HepG2 (cell line): Measurements from ENCODE around the gene MTCH2.

ENCODE experiments used
- ATF1 ChIP-seq: IDR thresholded peaks from 2 replicates; pipeline ENCODE4 v1.6.1; 2016; ENCODE audit warnings: mild to moderate bottlenecking, control low read depth
- CHD4 ChIP-seq: fragments of 200-600 bp; sonication (generic); IDR thresholded peaks from 2 replicates; pipeline ENCODE4 v1.7.0; 2017; ENCODE audit warnings: mild to moderate bottlenecking, low read length, borderline replicate concordance
- EZH2 ChIP-seq: conservative IDR thresholded peaks from 2 replicates; pipeline ENCODE4 v1.6.1; 2012; ENCODE audit warnings: mild to moderate bottlenecking, low read depth, low read length, moderate library complexity
- MYNN ChIP-seq: sonication (generic); formaldehyde crosslinking; IDR thresholded peaks from 2 replicates; pipeline ENCODE4 v1.4.0; 2020; ENCODE audit warnings: mild to moderate bottlenecking, low read depth, missing genetic modification reagents
- NFIC ChIP-seq: IDR thresholded peaks from 2 replicates; pipeline ENCODE4 v1.6.1; 2012; ENCODE audit warnings: mild to moderate bottlenecking, low read length, inconsistent platforms
- NFRKB ChIP-seq: fragments of 450-650 bp; IDR thresholded peaks from 2 replicates; pipeline ENCODE4 v1.6.1; 2017
- PAF1 ChIP-seq: IDR thresholded peaks from 2 replicates; pipeline ENCODE4 v1.6.1; 2016; ENCODE audit warnings: missing genetic modification reagents, missing compliant biosample characterization
- POLR2AphosphoS5 ChIP-seq: IDR thresholded peaks from 2 replicates; pipeline ENCODE4 v1.6.1; 2012; ENCODE audit warnings: low read depth, low read length
- TF ChIP-seq, protein P1 (sequence below): sonication (generic); formaldehyde crosslinking; IDR thresholded peaks from 2 replicates; pipeline ENCODE4 v1.5.0; 2020; ENCODE audit warnings: mild to moderate bottlenecking, missing genetic modification reagents, moderate library complexity
- TF ChIP-seq, protein P2 (sequence below): sonication (generic); formaldehyde crosslinking; IDR thresholded peaks from 2 replicates; pipeline ENCODE4 v1.4.0; 2020; ENCODE audit warnings: missing genetic modification reagents
- TF ChIP-seq, protein P3 (sequence below): sonication (generic); formaldehyde crosslinking; IDR thresholded peaks from 2 replicates; pipeline ENCODE4 v1.8.1; 2023; ENCODE audit warnings: mild to moderate bottlenecking, inconsistent platforms, moderate library complexity, missing genetic modification reagents, borderline replicate concordance
- TF ChIP-seq, protein P4 (sequence below): sonication (generic); formaldehyde crosslinking; conservative IDR thresholded peaks from 2 replicates; pipeline ENCODE4 v1.4.0; 2020; ENCODE audit warnings: missing genetic modification reagents

DNA sequence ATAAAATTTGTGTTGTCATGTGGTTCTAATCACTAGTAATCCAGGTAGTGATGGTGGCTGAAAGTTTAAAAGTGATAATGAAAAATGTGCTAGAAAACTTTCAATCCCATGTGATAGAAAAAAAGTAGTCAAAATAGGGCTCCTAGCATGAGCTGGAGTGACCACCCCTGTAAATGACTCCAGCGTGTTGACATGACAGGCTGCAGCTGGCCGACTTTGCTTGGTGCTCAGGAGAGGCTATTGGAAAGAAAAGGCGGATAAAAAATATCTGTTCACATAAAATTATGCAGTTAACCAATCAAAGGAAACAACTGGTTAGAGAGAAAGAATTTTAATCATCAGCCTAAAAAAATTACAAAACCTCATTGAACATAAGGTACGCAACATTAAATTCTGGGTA is 16.9 kb upstream of the MTCH2 start:
- TF ChIP-seq CHD4 (no peak), NFIC (no peak), ATF1 (CRISPR knock-in tag) (no peak), EZH2 (no peak), MYNN (CRISPR knock-in tag) (no peak), NFRKB (no peak), PAF1 (CRISPR knock-in tag) (no peak), POLR2AphosphoS5 (no peak)
- TF ChIP-seq, protein P1, sequence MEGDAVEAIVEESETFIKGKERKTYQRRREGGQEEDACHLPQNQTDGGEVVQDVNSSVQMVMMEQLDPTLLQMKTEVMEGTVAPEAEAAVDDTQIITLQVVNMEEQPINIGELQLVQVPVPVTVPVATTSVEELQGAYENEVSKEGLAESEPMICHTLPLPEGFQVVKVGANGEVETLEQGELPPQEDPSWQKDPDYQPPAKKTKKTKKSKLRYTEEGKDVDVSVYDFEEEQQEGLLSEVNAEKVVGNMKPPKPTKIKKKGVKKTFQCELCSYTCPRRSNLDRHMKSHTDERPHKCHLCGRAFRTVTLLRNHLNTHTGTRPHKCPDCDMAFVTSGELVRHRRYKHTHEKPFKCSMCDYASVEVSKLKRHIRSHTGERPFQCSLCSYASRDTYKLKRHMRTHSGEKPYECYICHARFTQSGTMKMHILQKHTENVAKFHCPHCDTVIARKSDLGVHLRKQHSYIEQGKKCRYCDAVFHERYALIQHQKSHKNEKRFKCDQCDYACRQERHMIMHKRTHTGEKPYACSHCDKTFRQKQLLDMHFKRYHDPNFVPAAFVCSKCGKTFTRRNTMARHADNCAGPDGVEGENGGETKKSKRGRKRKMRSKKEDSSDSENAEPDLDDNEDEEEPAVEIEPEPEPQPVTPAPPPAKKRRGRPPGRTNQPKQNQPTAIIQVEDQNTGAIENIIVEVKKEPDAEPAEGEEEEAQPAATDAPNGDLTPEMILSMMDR (CRISPR knock-in tag) = no peak
- TF ChIP-seq, protein P2, sequence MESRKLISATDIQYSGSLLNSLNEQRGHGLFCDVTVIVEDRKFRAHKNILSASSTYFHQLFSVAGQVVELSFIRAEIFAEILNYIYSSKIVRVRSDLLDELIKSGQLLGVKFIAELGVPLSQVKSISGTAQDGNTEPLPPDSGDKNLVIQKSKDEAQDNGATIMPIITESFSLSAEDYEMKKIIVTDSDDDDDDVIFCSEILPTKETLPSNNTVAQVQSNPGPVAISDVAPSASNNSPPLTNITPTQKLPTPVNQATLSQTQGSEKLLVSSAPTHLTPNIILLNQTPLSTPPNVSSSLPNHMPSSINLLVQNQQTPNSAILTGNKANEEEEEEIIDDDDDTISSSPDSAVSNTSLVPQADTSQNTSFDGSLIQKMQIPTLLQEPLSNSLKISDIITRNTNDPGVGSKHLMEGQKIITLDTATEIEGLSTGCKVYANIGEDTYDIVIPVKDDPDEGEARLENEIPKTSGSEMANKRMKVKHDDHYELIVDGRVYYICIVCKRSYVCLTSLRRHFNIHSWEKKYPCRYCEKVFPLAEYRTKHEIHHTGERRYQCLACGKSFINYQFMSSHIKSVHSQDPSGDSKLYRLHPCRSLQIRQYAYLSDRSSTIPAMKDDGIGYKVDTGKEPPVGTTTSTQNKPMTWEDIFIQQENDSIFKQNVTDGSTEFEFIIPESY = no peak
- TF ChIP-seq, protein P3, sequence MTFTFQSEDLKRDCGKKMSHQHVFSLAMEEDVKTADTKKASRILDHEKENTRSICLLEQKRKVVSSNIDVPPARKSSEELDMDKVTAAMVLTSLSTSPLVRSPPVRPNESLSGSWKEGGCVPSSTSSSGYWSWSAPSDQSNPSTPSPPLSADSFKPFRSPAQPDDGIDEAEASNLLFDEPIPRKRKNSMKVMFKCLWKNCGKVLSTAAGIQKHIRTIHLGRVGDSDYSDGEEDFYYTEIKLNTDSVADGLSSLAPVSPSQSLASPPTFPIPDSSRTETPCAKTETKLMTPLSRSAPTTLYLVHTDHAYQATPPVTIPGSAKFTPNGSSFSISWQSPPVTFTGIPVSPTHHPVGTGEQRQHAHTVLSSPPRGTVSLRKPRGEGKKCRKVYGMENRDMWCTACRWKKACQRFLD (CRISPR knock-in tag) = no peak
- TF ChIP-seq, protein P4, sequence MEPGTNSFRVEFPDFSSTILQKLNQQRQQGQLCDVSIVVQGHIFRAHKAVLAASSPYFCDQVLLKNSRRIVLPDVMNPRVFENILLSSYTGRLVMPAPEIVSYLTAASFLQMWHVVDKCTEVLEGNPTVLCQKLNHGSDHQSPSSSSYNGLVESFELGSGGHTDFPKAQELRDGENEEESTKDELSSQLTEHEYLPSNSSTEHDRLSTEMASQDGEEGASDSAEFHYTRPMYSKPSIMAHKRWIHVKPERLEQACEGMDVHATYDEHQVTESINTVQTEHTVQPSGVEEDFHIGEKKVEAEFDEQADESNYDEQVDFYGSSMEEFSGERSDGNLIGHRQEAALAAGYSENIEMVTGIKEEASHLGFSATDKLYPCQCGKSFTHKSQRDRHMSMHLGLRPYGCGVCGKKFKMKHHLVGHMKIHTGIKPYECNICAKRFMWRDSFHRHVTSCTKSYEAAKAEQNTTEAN (CRISPR knock-in tag) = no peak
